ENCODE results near the gene PDIA5. TPM values are rescaled to one million over a fixed set of nuclear protein-coding genes. Genes with fewer than 3 reads are reported as not detected.
A peak's percentile ranks its signal among the peaks of the same experiment; 100 is the strongest.

PDIA5 gene
- total RNA-seq, 2 donors from 2014 or later = 8.0 to 9.0 TPM

GRCh38 chr3:123072152-123072551 lies 5.3 kb downstream of the PDIA5 start:
- no peak overlapping the region for H3K4me3 ChIP-seq
- H3K27me3 ChIP-seq = no peaks in the 10 kb centered on the region
- H3K27ac ChIP-seq = no peak overlapping the region
- no peak for TF ChIP-seq CTCF (IDR thresholded peaks at IDR 0.05)
- no peaks in the 10 kb centered on the region for H3K9me3 ChIP-seq
- DNase-seq (ENCODE audit: low spot score) = no peak
- H3K36me3 ChIP-seq = no peaks in the 10 kb centered on the region
- peaks cover 0 to 58% of the 10 kb centered on the region in 2 donors for H3K4me1 ChIP-seq

- Histone ChIP-seq H3K36me3 (no peaks in the 10 kb centered on the region), H3K9me3 (no peaks in the 10 kb centered on the region), H3K4me3 (no peak overlapping the region), H3K27ac (no peak overlapping the region), H3K4me1 (peaks cover 0 to 60% of the 10 kb centered on the region in 2 donors), H3K27me3 (no peaks in the 10 kb centered on the region)
- no peak for DNase-seq (ENCODE audit: low spot score)
- TF ChIP-seq CTCF (IDR thresholded peaks at IDR 0.05) = no peak
Observed at GRCh38 chr3:123072564-123072963, 5.7 kb downstream of the PDIA5 start.

- no peak for DNase-seq (ENCODE audit: low spot score)
- TF ChIP-seq CTCF (IDR thresholded peaks at IDR 0.05) = no peak
- no peak overlapping the region for H3K27ac ChIP-seq
- no peak overlapping the region for H3K4me3 ChIP-seq
- no peaks in the 10 kb centered on the region for H3K9me3 ChIP-seq
- H3K27me3 ChIP-seq = no peaks in the 10 kb centered on the region
- H3K4me1 ChIP-seq = peaks cover 0 to 60% of the 10 kb centered on the region in 2 donors
- H3K36me3 ChIP-seq = no peaks in the 10 kb centered on the region
Observed at GRCh38 chr3:123075359-123075758, 8.5 kb downstream of the PDIA5 start.

- Histone ChIP-seq H3K36me3 (no peaks in the 10 kb centered on the region), H3K27me3 (no peaks in the 10 kb centered on the region), H3K4me1 (peaks cover 0 to 61% of the 10 kb centered on the region in 2 donors), H3K27ac (peak overlapping the region in 1 of 2 donors; percentile 49), H3K4me3 (no peak overlapping the region), H3K9me3 (no peaks in the 10 kb centered on the region)
- DNase-seq (ENCODE audit: low spot score) = no peak
- no peak for TF ChIP-seq CTCF (IDR thresholded peaks at IDR 0.05)
Observed at GRCh38 chr3:123076112-123076495, 9.3 kb downstream of the PDIA5 start.

GRCh38 chr3:123076496-123077418 lies 9.9 kb downstream of the PDIA5 start:
- H3K27ac ChIP-seq = peak overlapping the region; percentile 24 to 49
- no peaks in the 10 kb centered on the region for H3K9me3 ChIP-seq
- DNase-seq (ENCODE audit: low spot score) = peak; percentile 71
- TF ChIP-seq CTCF (IDR thresholded peaks at IDR 0.05) = no peak
- H3K4me3 ChIP-seq = no peak overlapping the region
- H3K4me1 ChIP-seq = peaks cover 0 to 61% of the 10 kb centered on the region in 2 donors
- H3K36me3 ChIP-seq = no peaks in the 10 kb centered on the region
- no peaks in the 10 kb centered on the region for H3K27me3 ChIP-seq

Measured in right atrium auricular region (tissue), 2 donors.